Liver (tissue), 9 donors: Measurements from ENCODE around the gene SLC35B3. TPM values are rescaled to one million over a fixed set of nuclear protein-coding genes. Genes with fewer than 3 reads are reported as not detected.

ENCODE experiments used
- DNase-seq: peaks from one replicate; pipeline ENCODE4 v3.0.0-alpha.2; 2017; ENCODE audit warnings: low spot score
- H3K27ac ChIP-seq, 2 donors: one replicate each; pipeline ENCODE4 v1.7.0; 2013; ENCODE audit warnings: inconsistent platforms in 2 of 2, low read length in 2 of 2, control low read depth in 1 of 2, low read depth in 1 of 2, mild to moderate bottlenecking in 1 of 2
- H3K27me3 ChIP-seq, 4 donors: one replicate each; pipeline versions ENCODE4 v1.6.1 to v1.7.0; 2013; ENCODE audit warnings: low read length in 3 of 4, inconsistent platforms in 1 of 4, mild to moderate bottlenecking in 1 of 4, moderate library complexity in 1 of 4; ENCODE audit not compliant: control insufficient read depth in 4 of 4, insufficient read depth in 4 of 4
- H3K36me3 ChIP-seq, 4 donors: one replicate each; pipeline versions ENCODE4 v1.6.1 to v1.7.0; 2013; ENCODE audit warnings: low read length in 3 of 4, mild to moderate bottlenecking in 3 of 4, low read depth in 1 of 4, moderate library complexity in 1 of 4; ENCODE audit not compliant: control insufficient read depth in 4 of 4, insufficient read depth in 3 of 4
- H3K4me1 ChIP-seq, 4 donors: one replicate each; pipeline versions ENCODE4 v1.6.1 to v1.7.0; 2013; ENCODE audit warnings: low read length in 3 of 4, mild to moderate bottlenecking in 3 of 4, moderate library complexity in 1 of 4; ENCODE audit not compliant: control insufficient read depth in 4 of 4, insufficient read depth in 4 of 4
- H3K4me3 ChIP-seq, 3 donors: one replicate each; pipeline versions ENCODE4 v1.6.1 to v1.7.0; 2013; ENCODE audit warnings: low read length in 3 of 3, control low read depth in 1 of 3, low read depth in 1 of 3, mild to moderate bottlenecking in 1 of 3
- H3K9ac ChIP-seq, 2 donors: one replicate each; pipeline ENCODE4 v1.7.0; 2013; ENCODE audit warnings: low read length in 2 of 2, mild to moderate bottlenecking in 2 of 2, moderate library complexity in 2 of 2, control low read depth in 1 of 2, low read depth in 1 of 2
- H3K9me3 ChIP-seq, 4 donors: one replicate each; pipeline versions ENCODE4 v1.6.1 to v1.7.0; 2013; ENCODE audit warnings: low read length in 3 of 4; ENCODE audit not compliant: control insufficient read depth in 4 of 4
- EGR1 ChIP-seq, 2 donors: IDR thresholded peaks; 2 replicates each; pipeline ENCODE4 v1.6.1; 2016 to 2018; ENCODE audit warnings: antibody characterized with exemption in 2 of 2, low read depth in 2 of 2
- FOXA1 ChIP-seq: IDR thresholded peaks from 2 replicates; pipeline ENCODE4 v1.6.1; 2016; ENCODE audit warnings: antibody characterized with exemption
- FOXA2 ChIP-seq: IDR thresholded peaks from 2 replicates; pipeline ENCODE4 v1.6.1; 2016; ENCODE audit warnings: antibody characterized with exemption
- HNF4A ChIP-seq, 2 donors: conservative IDR thresholded peaks; 2 replicates each; pipeline ENCODE4 v1.6.1; 2016; ENCODE audit warnings: antibody characterized with exemption in 2 of 2, mild to moderate bottlenecking in 2 of 2
- HNF4G ChIP-seq: IDR thresholded peaks from 2 replicates; pipeline ENCODE4 v1.6.1; 2016; ENCODE audit warnings: antibody characterized with exemption
- JUND ChIP-seq, 2 donors: IDR thresholded peaks; 2 replicates each; pipeline ENCODE4 v1.6.1; 2016; ENCODE audit warnings: antibody characterized with exemption in 2 of 2
- MAX ChIP-seq: IDR thresholded peaks from 2 replicates; pipeline ENCODE4 v1.6.1; 2016; ENCODE audit warnings: antibody characterized with exemption
- NR2F2 ChIP-seq: IDR thresholded peaks from 2 replicates; pipeline ENCODE4 v1.6.1; 2016; ENCODE audit warnings: antibody characterized with exemption
- RAD21 ChIP-seq, 2 donors: IDR thresholded peaks; 2 replicates each; pipeline ENCODE4 v1.6.1; 2016; ENCODE audit warnings: antibody characterized with exemption in 2 of 2, mild to moderate bottlenecking in 2 of 2
- RXRA ChIP-seq, 2 donors: IDR thresholded peaks; 2 replicates each; pipeline ENCODE4 v1.6.1; 2017 to 2018; ENCODE audit warnings: antibody characterized with exemption in 2 of 2, mild to moderate bottlenecking in 1 of 2
- SP1 ChIP-seq: IDR thresholded peaks from 2 replicates; pipeline ENCODE4 v1.6.1; 2018; ENCODE audit warnings: antibody characterized with exemption, mild to moderate bottlenecking
- TAF1 ChIP-seq: conservative IDR thresholded peaks from 2 replicates; pipeline ENCODE4 v1.6.1; 2016; ENCODE audit warnings: antibody characterized with exemption, mild to moderate bottlenecking
- YY1 ChIP-seq: IDR thresholded peaks from 2 replicates; pipeline ENCODE4 v1.6.1; 2016; ENCODE audit warnings: antibody characterized with exemption, mild to moderate bottlenecking
- ZBTB33 ChIP-seq: IDR thresholded peaks from 2 replicates; pipeline ENCODE4 v1.6.1; 2016; ENCODE audit warnings: antibody characterized with exemption
- WGBS: extraction: QIAGEN DNeasy Blood & Tissue Kit; methylation state at CpG from one replicate; pipeline ENCODE4 v1.1.7; 2013; 5-methylcytosine and 5-hydroxymethylcytosine counted together
- polyA plus RNA-seq, 2 donors: library from polyadenylated mRNA; stranded (reverse) in 1 of 2; unstranded in 1 of 2; fragments of 200-250 nt in 1 of 2; fragments of >200 nt in 1 of 2; fragmentation: Nextera tagmentation in 1 of 2; extraction: Ambion mirVana in 1 of 2; gene quantifications; one replicate each; pipeline versions ENCODE4 v1.2.1 to v1.2.3, GENCODE V29; 2013 to 2015
- total RNA-seq, 2 donors: library from RNA; depleted of rRNA; stranded (reverse); fragments of >200 nt; gene quantifications; one replicate each; pipeline ENCODE4 v1.2.3, GENCODE V29; 2014
- TF ChIP-seq, protein P1 (sequence below): IDR thresholded peaks from 2 replicates; pipeline ENCODE4 v1.6.1; 2016; ENCODE audit warnings: antibody characterized with exemption, mild to moderate bottlenecking
- TF ChIP-seq, protein P2 (sequence below): IDR thresholded peaks from 2 replicates; pipeline ENCODE4 v1.6.1; 2016; ENCODE audit warnings: antibody characterized with exemption
- TF ChIP-seq, protein P3 (sequence below): fragments of 150-350 bp; IDR thresholded peaks from 2 replicates; pipeline ENCODE4 v1.5.1; 2017; ENCODE audit warnings: improper control_type of control experiment, low read depth, low read length; ENCODE audit not compliant: missing input control
- donor health status: healthy.
- donor health status: healthy.
- donor health status: healthy.
- donor health status: healthy.
- donor health status: healthy.

Gene SLC35B3
- total and polyA plus RNA-seq, 4 donors: 11.8 to 12.7 (median 12.2) TPM

GRCh38 chr6:8468552-8469356, 33.4 kb upstream of the SLC35B3 start:
- Histone ChIP-seq H3K9ac (no peak overlapping the region), H3K27me3 (no peaks in the 10 kb centered on the region), H3K36me3 (no peaks in the 10 kb centered on the region), H3K9me3 (no peaks in the 10 kb centered on the region), H3K4me1 (no peaks in the 10 kb centered on the region), H3K27ac (no peak overlapping the region), H3K4me3 (no peak overlapping the region)
- TF ChIP-seq, protein P1, sequence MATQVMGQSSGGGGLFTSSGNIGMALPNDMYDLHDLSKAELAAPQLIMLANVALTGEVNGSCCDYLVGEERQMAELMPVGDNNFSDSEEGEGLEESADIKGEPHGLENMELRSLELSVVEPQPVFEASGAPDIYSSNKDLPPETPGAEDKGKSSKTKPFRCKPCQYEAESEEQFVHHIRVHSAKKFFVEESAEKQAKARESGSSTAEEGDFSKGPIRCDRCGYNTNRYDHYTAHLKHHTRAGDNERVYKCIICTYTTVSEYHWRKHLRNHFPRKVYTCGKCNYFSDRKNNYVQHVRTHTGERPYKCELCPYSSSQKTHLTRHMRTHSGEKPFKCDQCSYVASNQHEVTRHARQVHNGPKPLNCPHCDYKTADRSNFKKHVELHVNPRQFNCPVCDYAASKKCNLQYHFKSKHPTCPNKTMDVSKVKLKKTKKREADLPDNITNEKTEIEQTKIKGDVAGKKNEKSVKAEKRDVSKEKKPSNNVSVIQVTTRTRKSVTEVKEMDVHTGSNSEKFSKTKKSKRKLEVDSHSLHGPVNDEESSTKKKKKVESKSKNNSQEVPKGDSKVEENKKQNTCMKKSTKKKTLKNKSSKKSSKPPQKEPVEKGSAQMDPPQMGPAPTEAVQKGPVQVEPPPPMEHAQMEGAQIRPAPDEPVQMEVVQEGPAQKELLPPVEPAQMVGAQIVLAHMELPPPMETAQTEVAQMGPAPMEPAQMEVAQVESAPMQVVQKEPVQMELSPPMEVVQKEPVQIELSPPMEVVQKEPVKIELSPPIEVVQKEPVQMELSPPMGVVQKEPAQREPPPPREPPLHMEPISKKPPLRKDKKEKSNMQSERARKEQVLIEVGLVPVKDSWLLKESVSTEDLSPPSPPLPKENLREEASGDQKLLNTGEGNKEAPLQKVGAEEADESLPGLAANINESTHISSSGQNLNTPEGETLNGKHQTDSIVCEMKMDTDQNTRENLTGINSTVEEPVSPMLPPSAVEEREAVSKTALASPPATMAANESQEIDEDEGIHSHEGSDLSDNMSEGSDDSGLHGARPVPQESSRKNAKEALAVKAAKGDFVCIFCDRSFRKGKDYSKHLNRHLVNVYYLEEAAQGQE: no peak
- TF ChIP-seq ZBTB33 (no peak), MAX (no peak), FOXA1 (no peak), FOXA2 (no peak), RAD21 (IDR thresholded peaks at IDR 0.05) (no peak), RXRA (IDR thresholded peaks at IDR 0.05) (no peak), NR2F2 (no peak), EGR1 (IDR thresholded peaks at IDR 0.05; ENCODE audit: low read depth in 2 of 2) (no peak), TAF1 (no peak)
- TF ChIP-seq, protein P2, sequence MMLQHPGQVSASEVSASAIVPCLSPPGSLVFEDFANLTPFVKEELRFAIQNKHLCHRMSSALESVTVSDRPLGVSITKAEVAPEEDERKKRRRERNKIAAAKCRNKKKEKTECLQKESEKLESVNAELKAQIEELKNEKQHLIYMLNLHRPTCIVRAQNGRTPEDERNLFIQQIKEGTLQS: no peak
- TF ChIP-seq, protein P3, sequence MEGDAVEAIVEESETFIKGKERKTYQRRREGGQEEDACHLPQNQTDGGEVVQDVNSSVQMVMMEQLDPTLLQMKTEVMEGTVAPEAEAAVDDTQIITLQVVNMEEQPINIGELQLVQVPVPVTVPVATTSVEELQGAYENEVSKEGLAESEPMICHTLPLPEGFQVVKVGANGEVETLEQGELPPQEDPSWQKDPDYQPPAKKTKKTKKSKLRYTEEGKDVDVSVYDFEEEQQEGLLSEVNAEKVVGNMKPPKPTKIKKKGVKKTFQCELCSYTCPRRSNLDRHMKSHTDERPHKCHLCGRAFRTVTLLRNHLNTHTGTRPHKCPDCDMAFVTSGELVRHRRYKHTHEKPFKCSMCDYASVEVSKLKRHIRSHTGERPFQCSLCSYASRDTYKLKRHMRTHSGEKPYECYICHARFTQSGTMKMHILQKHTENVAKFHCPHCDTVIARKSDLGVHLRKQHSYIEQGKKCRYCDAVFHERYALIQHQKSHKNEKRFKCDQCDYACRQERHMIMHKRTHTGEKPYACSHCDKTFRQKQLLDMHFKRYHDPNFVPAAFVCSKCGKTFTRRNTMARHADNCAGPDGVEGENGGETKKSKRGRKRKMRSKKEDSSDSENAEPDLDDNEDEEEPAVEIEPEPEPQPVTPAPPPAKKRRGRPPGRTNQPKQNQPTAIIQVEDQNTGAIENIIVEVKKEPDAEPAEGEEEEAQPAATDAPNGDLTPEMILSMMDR: no peak
- no peak for DNase-seq
- 88% methylated on average over 6 of the region's 6 CpGs for WGBS

GRCh38 chr6:8462694-8463093, 27.3 kb upstream of the SLC35B3 start:
- no peaks in the 10 kb centered on the region for H3K27me3 ChIP-seq
- TF ChIP-seq JUND (IDR thresholded peaks at IDR 0.05) (no peak), HNF4G (no peak), HNF4A (conservative IDR thresholded peaks at IDR 0.05) (no peak), MAX (no peak), RAD21 (IDR thresholded peaks at IDR 0.05) (no peak), FOXA2 (no peak), SP1 (no peak), ZBTB33 (no peak), YY1 (no peak), FOXA1 (no peak), NR2F2 (no peak), EGR1 (IDR thresholded peaks at IDR 0.05; ENCODE audit: low read depth in 2 of 2) (no peak)
- TF ChIP-seq, protein P2: no peak
- TF ChIP-seq, protein P3: no peak
- no peak overlapping the region for H3K9ac ChIP-seq
- H3K4me3 ChIP-seq: no peak overlapping the region
- H3K4me1 ChIP-seq: no peaks in the 10 kb centered on the region
- no peak for DNase-seq
- 84% methylated on average over 1 of the region's 1 CpG for WGBS
- no peaks in the 10 kb centered on the region for H3K36me3 ChIP-seq
- no peaks in the 10 kb centered on the region for H3K9me3 ChIP-seq
- no peak overlapping the region for H3K27ac ChIP-seq
